Embryonic facial prominence (tissue), 1 donor: ENCODE results near the gene TMX1.

Experiments used
- DNase-seq: peaks from one replicate; pipeline ENCODE4 v3.0.0-alpha.2; 2016; ENCODE audit errors: extremely low spot score

Gene TMX1

GRCh38 chr14:51293149-51293911 lies 53.3 kb downstream of the TMX1 start:
- DNase-seq: no peak

- DNase-seq: no peak
Observed at GRCh38 chr14:51293912-51294389, 53.9 kb downstream of the TMX1 start.

GRCh38 chr14:51294951-51295525 lies 55.0 kb downstream of the TMX1 start:
- no peak for DNase-seq

GRCh38 chr14:51295646-51296263 lies 55.7 kb downstream of the TMX1 start:
- no peak for DNase-seq

GRCh38 chr14:51297066-51297465 lies 57.0 kb downstream of the TMX1 start:
- DNase-seq: no peak

GRCh38 chr14:51298895-51299294 lies 58.8 kb downstream of the TMX1 start:
- DNase-seq: no peak

GRCh38 chr14:51302295-51303030 lies 62.4 kb downstream of the TMX1 start:
- DNase-seq: no peak

GRCh38 chr14:51304438-51304837 lies 64.4 kb downstream of the TMX1 start:
- no peak for DNase-seq

- peak; percentile 44 for DNase-seq
Observed at GRCh38 chr14:51304941-51305340, 64.9 kb downstream of the TMX1 start.

- DNase-seq: no peak
Observed at GRCh38 chr14:51305751-51306150, 65.7 kb downstream of the TMX1 start.
